Activated gamma-delta T cell treated with Interleukin-2 at 50 U/mL for 16 hours (primary cell): ENCODE results near the gene NGEF.
"Not testable (repeated sequence)": the region's sequence is repeated elsewhere in the genome, so short reads cannot be mapped to it uniquely, and the experiment has no call there.

Experiments
- DNase-seq: peaks from one replicate; pipeline ENCODE4 v3.0.0-alpha.2; 2020

The NGEF gene

DNA sequence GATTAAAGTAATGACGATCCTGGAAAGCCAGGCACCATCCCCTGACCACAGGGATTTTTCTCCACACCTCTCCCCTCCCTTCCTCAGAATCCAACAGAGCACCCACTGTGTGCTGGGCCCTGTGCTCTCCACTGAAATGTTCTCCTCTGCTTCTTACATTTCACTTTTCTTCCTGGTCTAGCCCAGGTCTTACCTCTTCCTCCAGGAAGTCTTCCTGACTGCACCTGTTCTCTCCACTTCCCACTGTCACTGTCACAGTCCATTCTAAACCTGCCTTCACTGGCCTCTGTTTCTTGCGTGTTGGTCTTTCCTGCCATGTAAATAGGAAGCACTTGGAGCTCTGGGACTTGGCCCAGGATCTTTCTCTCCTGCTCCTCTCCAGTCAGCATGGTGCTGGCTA is 7.4 kb upstream of the NGEF start:
- DNase-seq = no peak

DNA sequence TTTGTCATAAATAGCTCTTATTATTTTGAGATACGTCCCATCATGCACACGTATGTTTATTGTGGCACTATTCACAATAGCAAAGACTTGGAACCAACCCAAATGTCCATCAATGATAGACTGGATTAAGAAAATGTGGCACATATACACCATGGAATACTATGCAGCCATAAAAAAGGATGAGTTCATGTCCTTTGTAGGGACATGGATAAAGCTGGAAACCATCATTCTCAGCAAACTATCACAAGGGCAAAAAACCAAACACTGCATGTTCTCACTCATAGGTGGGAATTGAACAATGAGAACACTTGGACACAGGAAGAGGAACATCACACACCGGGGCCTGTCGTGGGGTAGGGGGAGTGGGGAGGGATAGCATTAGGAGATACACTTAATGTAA is 6.6 kb upstream of the NGEF start:
- DNase-seq = not testable (repeated sequence)

DNA sequence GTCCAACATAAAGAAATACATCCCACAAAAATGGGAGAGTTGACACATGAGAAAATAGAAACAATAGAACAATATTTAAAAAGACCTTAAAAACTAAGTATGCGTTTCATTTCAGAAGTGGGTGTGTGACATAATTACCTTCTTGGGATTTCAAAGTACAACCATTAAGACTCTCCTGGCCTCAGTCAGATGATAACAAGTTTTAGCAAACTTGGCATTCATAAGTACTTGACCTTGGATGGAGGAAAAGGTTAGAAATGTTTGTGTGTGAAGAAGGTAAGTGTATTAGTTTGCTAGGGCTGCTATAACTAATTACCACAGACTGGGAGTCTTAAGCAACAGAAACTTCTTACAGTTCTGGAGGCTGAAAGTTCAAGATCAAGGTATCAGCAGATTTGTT is 4.9 kb upstream of the NGEF start:
- DNase-seq = no peak

DNA sequence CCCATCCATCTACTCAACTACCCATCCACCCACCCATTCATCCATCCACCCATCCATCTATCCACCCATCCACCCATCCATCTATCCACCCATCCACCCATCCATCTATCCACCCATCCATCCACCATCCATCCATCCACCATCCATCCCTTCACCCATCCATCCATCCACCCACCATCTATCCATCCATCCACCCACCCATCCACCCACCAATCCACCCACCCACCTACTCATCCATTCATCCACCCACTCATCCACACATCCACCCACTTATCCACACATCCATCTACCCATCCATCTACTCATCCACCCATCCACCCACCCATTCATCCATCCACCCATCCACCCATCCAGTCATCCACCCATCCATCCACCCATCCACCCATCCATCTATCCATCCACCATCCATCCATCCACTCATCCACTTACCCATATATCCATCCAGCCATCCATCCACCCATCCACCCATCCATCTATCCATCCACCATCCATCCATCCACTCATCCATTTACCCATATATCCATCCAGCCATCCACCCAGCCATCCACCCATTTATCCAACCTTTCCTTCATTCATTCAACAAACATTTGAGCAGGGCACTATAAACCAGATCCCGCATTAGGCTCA is 2.1 kb upstream of the NGEF start:
- no peak for DNase-seq

DNA sequence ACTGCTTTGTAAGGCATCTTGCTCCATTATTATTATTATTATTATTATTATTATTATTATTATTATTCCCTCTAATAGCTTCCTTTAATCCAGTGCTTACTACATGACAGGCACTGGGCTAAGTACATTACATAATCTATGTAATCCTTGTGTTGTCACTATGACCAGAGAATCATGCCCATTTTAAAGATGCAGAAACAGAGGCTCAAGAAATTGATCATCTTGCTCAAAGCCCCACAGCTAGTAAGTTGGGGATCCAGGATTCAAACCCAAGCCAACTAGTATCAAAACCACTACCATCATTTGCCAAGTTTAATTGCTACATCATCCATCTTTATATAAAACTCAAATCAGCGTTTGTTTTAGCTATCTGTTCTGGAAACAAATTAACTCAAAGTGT is 594 bp upstream of the NGEF start:
- no peak for DNase-seq

DNA sequence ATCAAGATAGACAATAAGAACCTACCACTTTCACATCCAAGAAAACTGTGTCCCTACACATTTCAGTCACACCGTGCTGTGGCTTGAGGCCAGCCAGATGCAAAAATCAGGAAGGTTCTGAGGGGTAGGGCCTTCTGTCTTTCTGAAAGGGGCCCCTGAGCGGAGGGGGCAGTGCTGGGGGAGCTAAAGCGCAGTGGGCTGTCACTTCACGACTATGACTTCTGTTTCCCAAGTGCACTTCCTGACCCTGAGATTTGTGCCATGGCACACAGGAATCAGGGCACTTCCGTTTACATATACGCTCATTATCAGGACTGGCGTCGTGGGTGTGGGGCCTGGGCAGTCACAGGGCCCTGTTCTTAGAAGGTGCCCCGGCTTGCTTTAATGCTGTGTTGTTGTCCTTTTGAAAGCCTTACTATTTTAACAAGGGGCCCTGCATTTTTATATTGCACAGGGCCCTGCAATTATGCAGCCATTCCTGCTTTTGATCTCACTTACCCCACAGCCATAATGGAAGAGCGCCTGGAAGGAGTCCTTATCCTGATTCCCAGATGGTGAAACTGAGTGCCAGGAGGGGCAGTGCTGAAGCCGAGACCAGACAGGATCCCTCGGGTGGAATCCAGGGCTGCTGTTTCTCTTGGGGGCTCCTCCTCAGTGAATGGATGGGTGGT is 620 bp downstream of the NGEF start:
- DNase-seq = no peak

DNA sequence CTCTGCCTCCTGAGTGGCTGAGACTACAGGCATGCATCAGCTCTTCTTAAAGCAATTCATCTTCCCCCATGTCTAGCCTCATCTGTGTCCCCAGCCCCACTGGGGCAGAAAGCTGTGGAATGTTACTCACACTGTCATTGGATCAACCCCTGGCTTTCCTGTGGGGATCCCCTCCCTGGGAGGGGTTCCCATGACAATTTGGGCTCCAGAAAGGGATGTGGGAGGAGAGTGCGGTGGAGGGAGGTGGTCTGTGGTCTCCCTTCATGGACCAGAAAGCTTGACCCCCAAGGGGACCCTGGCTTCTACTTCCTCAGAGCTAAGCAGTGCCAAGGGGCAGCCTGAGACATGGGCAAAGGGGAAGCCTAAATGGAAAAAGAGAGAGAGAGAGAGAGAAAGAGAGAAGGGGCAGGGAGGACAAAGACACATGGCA is 1.3 kb downstream of the NGEF start:
- no peak for DNase-seq

DNA sequence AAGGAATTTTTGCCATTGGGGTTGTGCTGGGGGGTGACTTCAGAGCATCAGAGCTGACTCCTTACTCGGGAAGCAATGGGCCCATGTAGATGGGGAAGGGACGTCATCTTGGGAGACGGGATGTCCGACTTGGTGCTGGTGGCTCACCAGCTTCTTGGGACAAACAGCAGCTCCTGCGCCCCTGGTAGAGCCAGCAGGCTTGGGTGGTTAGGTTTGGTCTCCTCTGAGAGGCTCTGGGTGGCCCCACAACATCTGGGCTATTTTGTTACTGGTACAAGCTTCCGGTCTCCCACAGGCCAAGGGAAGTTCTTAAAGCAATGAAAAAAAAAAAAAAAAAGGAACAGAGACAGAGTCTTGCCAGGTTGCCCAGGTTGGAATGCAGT is 1.8 kb downstream of the NGEF start:
- no peak for DNase-seq

DNA sequence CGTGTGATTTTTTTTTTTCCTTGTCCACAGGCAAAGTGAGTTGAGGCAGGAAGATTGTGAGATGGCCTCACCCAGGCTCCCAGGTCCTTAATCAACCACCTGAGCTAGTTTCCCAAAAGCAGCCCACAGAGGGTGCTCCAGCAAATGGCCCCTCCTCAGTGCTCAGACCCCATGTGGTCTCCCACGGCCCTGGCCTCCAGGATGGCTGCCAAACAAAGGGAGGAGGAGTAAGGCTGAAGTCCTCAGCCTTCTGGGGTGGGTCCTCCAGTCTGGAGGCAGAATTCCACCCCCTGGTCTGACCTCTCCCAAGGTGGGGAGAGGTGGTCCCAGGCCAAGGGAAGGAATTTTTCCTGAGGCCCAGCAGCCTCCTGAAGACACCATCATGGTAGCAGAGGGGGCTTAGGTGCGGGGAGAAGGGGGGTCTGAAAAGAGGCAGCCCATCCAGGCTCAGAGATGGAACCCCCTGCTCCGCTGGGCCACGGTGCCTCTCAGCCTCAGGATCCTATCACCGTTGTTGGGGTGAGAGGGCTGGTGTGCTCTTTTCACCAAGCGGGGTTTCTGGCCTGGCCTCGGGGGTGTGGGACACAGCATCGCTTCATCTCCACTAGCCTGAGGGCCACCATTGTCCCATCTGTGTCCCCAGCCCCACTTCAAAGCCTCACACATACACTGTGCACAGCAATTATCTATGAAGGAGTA is 2.3 kb downstream of the NGEF start:
- no peak for DNase-seq

DNA sequence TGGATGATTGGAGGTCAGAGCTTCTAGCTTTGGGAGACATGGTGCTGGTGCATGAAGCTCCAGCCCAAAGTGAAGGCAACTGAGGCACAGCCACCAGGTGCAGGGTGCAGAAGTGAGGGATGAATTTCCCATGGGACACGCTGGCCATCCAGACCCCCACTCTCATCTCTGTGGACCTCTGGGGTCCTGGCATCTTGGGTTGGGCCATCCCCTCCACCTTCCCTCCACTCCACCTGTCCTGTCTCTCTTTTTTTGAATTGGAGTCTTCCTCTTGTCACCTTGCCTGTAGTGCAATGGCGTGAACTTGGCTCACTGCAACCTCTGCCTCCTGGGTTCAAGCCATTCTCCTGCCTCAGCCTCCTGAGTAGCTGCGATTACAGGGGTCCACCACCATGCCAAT is 3.4 kb downstream of the NGEF start:
- DNase-seq = no peak

DNA sequence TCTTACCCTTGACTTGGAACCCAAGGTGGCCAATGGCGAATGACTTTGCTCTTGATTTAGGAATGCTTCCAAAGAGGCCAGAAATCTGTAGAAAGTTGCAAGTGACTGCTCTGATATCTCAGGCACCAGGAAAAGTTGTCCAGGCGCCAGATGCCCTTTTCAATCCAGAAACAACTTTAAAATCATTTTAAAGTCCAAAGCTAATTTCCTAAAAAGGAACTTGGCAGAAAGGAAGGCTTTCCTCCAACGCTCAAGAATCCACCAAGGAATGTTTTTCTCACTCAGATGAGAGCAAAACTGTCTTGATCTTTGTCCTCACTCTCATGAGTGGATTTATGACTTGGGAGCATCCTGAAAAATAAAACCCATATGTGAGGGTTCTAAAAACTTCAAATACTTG is 5.3 kb downstream of the NGEF start:
- no peak for DNase-seq

DNA sequence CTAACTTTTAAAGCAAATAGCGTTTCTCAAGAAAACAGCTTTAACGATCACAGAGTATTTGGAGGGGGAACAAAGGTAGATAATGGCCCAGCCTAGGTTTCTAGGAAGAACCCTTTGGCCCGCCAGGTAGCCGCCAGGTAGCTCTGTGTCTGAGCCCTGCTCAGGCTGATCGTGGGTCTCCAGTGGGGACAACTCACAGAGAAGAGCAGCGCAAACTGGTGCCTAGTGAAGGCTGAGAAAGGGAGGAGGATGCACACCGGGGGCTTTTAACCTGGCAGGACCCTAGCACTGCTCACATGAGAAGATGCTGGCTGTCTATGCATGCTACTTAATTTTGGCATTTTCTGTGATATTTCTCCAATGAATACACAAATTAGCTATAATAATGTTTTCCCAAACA is 5.8 kb downstream of the NGEF start:
- no peak for DNase-seq

DNA sequence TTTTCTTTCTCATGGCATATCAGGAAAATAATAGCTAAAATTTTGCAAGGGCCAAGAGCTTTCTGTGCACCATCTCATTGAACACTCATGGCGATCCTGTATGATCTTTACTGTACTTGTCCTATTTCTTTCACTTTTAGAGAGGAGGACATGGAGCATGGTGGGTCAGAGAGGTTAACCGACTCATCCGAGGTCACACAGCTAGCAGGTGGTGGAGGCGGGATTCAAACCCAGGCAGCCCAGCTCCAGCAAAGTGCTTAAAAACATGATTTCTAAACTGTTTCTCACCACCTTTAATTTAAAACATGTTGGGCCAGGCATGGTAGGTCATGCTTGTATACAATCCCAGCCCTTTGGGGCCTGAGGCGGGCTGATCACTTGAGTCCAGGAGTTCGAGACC is 6.4 kb downstream of the NGEF start:
- DNase-seq = no peak

DNA sequence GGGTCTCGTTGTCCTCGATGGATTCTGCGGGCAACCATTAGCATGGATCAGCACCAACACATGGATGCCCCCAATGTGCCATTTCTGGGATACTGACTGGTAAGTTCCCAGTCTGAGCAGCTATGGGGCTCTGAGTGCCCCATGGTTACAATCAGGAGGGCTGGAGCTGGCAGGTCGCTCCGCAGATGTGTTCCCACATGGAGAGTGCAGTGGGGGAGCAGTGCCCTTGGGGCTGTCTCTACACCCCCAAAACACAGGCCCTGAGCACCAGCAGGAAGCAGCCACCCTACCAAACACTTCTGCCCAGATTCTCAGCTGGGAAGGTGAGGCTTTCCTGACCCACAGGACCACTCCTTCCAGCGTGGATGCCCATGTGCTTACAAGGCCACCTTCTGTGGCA is 8.0 kb downstream of the NGEF start:
- DNase-seq = no peak

DNA sequence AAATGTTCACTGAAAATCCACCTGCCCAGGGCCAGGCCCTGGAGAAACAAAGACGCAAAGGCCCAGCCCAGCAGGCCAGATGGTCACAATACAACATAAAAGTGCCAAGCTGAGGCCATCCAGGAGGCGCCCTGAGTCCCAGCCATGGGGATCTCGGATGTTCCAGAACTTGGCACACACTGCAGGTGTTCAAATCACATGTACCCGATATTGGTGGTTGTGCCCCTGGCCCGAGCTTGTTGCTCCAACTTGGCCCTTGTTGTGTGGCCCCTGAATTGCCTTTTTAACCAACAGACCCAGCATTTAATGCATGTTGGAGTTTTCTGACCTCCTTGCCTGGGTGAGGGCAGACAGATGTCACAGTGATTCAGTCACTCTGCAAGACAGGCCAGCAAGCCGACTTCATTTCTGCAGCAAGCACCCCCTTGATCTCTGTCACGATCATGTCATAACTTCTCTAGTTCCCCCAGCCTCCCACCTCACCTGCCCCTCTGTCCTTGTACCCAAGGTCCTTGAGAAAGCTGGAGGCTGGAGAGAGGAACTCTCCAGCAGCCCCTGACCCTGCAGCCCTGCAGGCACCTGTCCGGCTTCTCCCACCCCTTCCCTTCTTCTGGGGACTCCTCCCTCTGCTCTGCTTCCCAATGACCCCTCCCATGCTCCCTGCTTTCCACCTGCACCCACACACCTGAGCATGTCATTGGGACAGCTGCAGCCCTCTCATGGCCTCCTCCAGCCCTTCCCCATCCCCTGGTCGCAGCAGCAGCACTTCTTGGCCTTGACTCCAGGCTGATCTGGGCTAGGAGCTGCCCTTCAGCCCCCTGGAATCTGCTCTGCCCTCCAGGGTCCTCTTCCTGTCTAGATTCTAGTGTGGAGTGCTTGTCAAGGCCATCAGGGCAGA is 9.1 kb downstream of the NGEF start:
- DNase-seq = no peak

DNA sequence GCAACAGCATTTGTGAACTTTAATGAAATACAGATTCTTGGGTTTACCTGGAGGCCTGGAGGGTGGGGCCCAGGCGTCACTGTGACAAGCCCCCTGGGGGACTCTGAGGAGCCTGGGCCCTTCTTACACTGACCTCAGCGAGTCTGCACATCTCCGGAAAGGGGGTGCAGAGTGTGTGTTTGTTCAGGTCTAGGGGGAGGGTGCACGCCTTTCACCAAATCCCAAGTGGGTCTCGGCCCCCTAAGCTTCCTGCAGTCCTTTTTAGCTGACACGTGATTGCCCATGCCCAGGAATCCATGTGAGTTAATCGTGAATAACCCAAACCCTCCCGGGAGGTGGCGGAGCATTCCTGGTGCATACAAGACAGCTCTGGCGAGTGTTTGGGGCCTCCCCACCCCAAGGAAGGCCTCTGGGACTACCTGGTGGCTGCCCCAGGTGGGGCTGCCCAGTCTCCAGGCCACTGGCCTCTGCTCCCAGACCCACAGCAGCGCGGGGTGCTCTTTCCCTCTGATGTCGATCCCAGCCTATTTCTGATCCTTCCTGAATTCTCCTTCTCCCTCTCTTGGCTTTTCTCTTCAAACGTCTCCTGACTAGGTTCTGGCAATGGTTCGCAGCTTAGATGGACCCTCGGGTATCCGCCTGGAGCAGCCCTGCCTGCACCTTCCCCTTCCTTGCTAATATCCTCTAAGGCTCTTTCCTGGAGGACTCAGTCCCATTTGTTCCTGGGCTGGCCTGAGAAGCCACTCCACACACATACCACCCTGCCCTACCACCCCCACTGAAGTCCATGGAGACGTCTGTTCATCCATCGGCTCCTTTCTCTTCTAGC is 10.0 kb downstream of the NGEF start:
- no peak for DNase-seq

DNA sequence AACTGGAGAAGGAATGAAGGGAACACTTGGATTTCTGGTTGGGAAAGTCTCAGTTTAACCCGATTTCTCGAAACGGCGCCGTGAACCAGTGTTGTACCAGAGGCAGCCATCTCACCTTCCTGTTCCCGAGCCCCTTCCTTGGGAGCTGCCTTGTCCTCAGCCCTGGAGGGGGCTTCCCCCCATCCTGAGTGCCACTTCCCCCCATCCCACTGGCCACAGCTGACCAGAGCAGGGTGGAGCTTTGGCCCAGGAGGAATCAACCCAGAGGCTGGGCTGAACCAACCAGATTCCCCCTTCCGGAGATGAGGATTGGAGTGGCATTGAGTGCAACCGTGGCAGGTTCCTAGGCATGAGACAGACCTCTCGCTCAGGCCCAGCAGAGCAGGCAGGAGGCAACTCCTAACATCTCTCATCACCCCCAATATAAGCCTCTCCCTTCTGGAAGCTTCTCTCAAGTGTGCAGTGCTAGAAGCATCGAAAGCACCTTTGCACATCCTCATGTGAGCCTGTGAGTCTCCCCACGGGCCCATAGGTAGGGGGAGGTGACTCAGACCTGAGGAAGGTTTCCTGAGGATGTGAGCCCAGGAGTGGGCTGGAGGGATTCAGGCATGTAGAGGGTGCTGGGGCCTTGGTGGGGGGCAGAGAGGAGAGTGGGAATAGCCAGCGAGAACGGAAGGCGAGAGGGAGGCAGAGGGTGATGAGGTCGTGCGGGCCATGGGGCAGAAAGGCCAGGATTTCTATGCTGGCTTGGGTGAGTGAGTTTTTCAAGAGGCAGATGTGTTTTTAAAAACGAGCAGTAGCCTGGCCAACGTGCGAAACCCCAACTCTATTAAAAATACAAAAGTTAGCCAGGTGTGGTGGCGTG is 11.9 kb downstream of the NGEF start:
- no peak for DNase-seq

DNA sequence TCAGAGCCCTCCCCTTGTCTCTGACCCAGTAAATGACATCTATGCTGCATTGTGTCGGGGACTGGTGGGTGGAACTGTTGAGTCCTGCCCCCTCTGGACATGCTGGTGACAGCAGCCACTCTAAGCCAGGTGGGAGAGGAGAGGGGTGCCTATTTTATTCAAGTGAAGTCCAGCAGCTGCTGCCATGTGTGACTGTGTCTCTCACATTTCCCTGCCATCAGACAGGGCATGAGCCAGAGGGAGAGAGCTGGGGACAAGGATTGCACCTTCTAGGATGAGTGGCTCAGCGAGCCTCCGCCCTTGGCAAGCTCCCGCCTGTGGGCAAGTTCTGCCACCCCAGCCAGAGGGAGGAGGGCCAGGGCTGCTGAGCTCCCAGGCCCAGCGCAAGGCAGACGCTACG is 13.7 kb downstream of the NGEF start:
- DNase-seq = no peak

DNA sequence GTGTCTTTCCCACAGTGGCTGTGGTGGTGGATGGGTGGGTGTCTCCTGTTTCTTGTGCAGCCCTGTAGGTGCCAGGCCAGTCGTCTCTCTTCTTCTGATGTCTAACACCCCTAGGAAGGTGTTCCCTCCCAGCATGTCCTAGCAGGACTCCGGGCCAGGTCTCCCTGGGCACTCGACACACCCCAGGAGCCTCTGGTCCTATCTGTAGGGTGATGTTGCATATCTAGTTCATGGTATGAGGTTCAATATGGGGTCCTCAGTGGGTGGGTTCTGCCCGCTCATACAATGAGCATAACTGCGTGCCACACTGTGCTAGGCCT is 14.4 kb downstream of the NGEF start:
- DNase-seq = no peak

DNA sequence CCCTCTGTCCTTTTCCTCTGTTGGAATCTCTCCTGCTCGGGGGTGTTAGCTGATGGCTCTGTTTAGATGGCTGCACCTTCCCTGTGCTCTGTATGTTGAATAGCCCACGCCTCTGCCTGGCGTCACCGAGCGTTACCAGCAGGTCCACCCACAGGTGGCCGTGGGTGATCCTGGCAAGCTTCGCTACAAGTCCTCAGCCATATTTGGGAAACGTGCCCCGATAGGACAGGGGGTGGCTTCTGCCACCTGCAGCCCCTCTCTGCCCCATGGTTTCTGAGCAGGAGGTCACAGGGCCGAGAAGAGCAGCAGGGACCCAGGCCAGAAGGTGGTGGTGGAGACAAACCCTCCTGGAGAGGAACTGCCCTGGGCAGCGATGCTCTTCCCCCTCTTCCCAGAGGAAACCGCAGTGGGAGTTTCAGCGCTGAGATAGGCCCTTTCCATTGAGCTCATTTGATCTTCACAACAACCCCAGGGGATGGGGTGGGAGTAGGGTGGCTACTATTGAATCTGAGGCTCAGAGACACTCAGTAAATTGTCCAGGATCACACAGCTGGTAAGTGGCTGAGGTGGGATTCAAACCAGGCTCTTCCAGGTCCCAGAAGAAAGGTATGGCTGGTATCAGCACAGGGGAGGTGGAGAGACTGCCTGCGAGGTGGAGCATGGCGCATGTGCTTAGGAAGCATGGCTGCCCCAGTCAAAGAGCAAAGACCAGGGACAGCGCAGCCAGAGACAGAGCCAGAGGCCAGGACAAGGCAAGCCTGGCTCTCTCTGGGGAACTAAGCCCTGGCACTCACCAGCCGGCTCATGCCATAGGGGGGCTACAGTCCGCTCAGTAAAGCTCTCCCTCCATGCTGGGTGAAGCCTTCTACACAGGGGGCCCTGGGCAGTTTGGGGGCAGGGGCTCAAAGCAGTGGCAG is 15.0 kb downstream of the NGEF start:
- no peak for DNase-seq

DNA sequence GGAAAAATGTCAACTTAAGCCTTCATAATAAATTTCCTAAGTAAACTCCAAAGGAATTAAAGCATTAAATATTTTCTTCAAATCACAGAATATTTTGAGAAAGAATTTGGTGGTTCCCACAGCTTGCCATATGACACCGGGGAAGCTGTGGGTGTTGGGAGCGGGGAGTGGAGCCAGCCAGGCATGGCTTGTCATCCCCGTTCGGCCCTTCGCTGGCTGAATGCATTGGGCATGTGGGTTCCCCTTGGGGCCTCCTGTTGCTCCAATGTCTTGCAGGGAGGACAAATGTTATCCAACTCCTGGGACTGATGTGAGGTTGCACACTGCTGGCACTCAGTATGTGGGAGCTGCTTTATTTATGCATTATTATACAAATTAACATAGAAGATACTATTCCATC is 18.6 kb downstream of the NGEF start:
- DNase-seq = no peak
